ENCODE measurements around the gene LMTK2.

The LMTK2 gene

GRCh38 chr7:98106647-98107312, at the start of gene LMTK2:
LMTK2 (plus strand) TSS chr7:98106862; CDS start chr7:98107178, 316 bp downstream.
- Histone ChIP-seq H3K9me3 (ENCODE audit: low read length) (no peaks in the 10 kb centered on the region), H3K4me3 (ENCODE audit: low read depth in 1 of 2, low read length in 2 of 2) (peak within 1 kb of the TSS; percentile 73 to 99), H3K36me3 (ENCODE audit: insufficient read depth, low read length) (no peaks in the 10 kb centered on the region), H3K27ac (ENCODE audit: low read depth, low read length) (peak within 1 kb of the TSS; percentile 90), H3K9ac (ENCODE audit: low read length) (peak within 1 kb of the TSS; percentile 40), H3K4me1 (ENCODE audit: insufficient read depth, low read length) (peaks cover 15% of the 10 kb centered on the region), H3K27me3 (ENCODE audit: control insufficient read depth in 1 of 2, insufficient read depth in 2 of 2, low read length in 2 of 2) (no peaks in the 10 kb centered on the region)

GRCh38 chr7:98057157-98057556, 49.5 kb upstream of the LMTK2 start:
- Histone ChIP-seq H3K4me1 (ENCODE audit: insufficient read depth, low read length) (no peaks in the 10 kb centered on the region), H3K27me3 (ENCODE audit: control insufficient read depth in 1 of 2, insufficient read depth in 2 of 2, low read length in 2 of 2) (no peaks in the 10 kb centered on the region), H3K9ac (ENCODE audit: low read length) (no peak overlapping the region), H3K4me3 (ENCODE audit: low read depth in 1 of 2, low read length in 2 of 2) (no peak overlapping the region), H3K9me3 (ENCODE audit: low read length) (no peaks in the 10 kb centered on the region), H3K27ac (ENCODE audit: low read depth, low read length) (no peak overlapping the region), H3K36me3 (ENCODE audit: insufficient read depth, low read length) (no peaks in the 10 kb centered on the region)

- no peak overlapping the region for H3K9ac ChIP-seq (ENCODE audit: low read length)
- no peaks in the 10 kb centered on the region for H3K9me3 ChIP-seq (ENCODE audit: low read length)
- no peak overlapping the region for H3K4me3 ChIP-seq (ENCODE audit: low read depth in 1 of 2, low read length in 2 of 2)
- no peak overlapping the region for H3K27ac ChIP-seq (ENCODE audit: low read depth, low read length)
- H3K27me3 ChIP-seq (ENCODE audit: control insufficient read depth in 1 of 2, insufficient read depth in 2 of 2, low read length in 2 of 2): no peaks in the 10 kb centered on the region
- H3K36me3 ChIP-seq (ENCODE audit: insufficient read depth, low read length): no peaks in the 10 kb centered on the region
- no peaks in the 10 kb centered on the region for H3K4me1 ChIP-seq (ENCODE audit: insufficient read depth, low read length)
Observed at GRCh38 chr7:98058186-98058585, 48.5 kb upstream of the LMTK2 start.

GRCh38 chr7:98064233-98064632, 42.4 kb upstream of the LMTK2 start:
- Histone ChIP-seq H3K36me3 (ENCODE audit: insufficient read depth, low read length) (no peaks in the 10 kb centered on the region), H3K27ac (ENCODE audit: low read depth, low read length) (no peak overlapping the region), H3K9ac (ENCODE audit: low read length) (no peak overlapping the region), H3K9me3 (ENCODE audit: low read length) (no peaks in the 10 kb centered on the region), H3K4me1 (ENCODE audit: insufficient read depth, low read length) (no peaks in the 10 kb centered on the region), H3K4me3 (ENCODE audit: low read depth in 1 of 2, low read length in 2 of 2) (no peak overlapping the region), H3K27me3 (ENCODE audit: control insufficient read depth in 1 of 2, insufficient read depth in 2 of 2, low read length in 2 of 2) (no peaks in the 10 kb centered on the region)

- Histone ChIP-seq H3K27ac (ENCODE audit: low read depth, low read length) (no peak overlapping the region), H3K9me3 (ENCODE audit: low read length) (no peaks in the 10 kb centered on the region), H3K9ac (ENCODE audit: low read length) (no peak overlapping the region), H3K36me3 (ENCODE audit: insufficient read depth, low read length) (no peaks in the 10 kb centered on the region), H3K4me1 (ENCODE audit: insufficient read depth, low read length) (no peaks in the 10 kb centered on the region), H3K27me3 (ENCODE audit: control insufficient read depth in 1 of 2, insufficient read depth in 2 of 2, low read length in 2 of 2) (no peaks in the 10 kb centered on the region), H3K4me3 (ENCODE audit: low read depth in 1 of 2, low read length in 2 of 2) (no peak overlapping the region)
Observed at GRCh38 chr7:98066208-98066607, 40.5 kb upstream of the LMTK2 start.

GRCh38 chr7:98066934-98067507, 39.6 kb upstream of the LMTK2 start:
- no peak overlapping the region for H3K27ac ChIP-seq (ENCODE audit: low read depth, low read length)
- no peak overlapping the region for H3K4me3 ChIP-seq (ENCODE audit: low read depth in 1 of 2, low read length in 2 of 2)
- H3K27me3 ChIP-seq (ENCODE audit: control insufficient read depth in 1 of 2, insufficient read depth in 2 of 2, low read length in 2 of 2): no peaks in the 10 kb centered on the region
- no peaks in the 10 kb centered on the region for H3K36me3 ChIP-seq (ENCODE audit: insufficient read depth, low read length)
- H3K4me1 ChIP-seq (ENCODE audit: insufficient read depth, low read length): no peaks in the 10 kb centered on the region
- H3K9ac ChIP-seq (ENCODE audit: low read length): no peak overlapping the region
- no peaks in the 10 kb centered on the region for H3K9me3 ChIP-seq (ENCODE audit: low read length)

- Histone ChIP-seq H3K4me1 (ENCODE audit: insufficient read depth, low read length) (no peaks in the 10 kb centered on the region), H3K27me3 (ENCODE audit: control insufficient read depth in 1 of 2, insufficient read depth in 2 of 2, low read length in 2 of 2) (no peaks in the 10 kb centered on the region), H3K9me3 (ENCODE audit: low read length) (no peaks in the 10 kb centered on the region), H3K4me3 (ENCODE audit: low read depth in 1 of 2, low read length in 2 of 2) (no peak overlapping the region), H3K9ac (ENCODE audit: low read length) (no peak overlapping the region), H3K27ac (ENCODE audit: low read depth, low read length) (no peak overlapping the region), H3K36me3 (ENCODE audit: insufficient read depth, low read length) (no peaks in the 10 kb centered on the region)
Observed at GRCh38 chr7:98073047-98073446, 33.6 kb upstream of the LMTK2 start.

- no peak overlapping the region for H3K4me3 ChIP-seq (ENCODE audit: low read depth in 1 of 2, low read length in 2 of 2)
Observed at GRCh38 chr7:98075801-98076200, 30.9 kb upstream of the LMTK2 start.

GRCh38 chr7:98077762-98078161, 28.9 kb upstream of the LMTK2 start:
- no peaks in the 10 kb centered on the region for H3K27me3 ChIP-seq (ENCODE audit: control insufficient read depth in 1 of 2, insufficient read depth in 2 of 2, low read length in 2 of 2)
- no peak overlapping the region for H3K27ac ChIP-seq (ENCODE audit: low read depth, low read length)
- no peaks in the 10 kb centered on the region for H3K9me3 ChIP-seq (ENCODE audit: low read length)
- no peaks in the 10 kb centered on the region for H3K4me1 ChIP-seq (ENCODE audit: insufficient read depth, low read length)
- H3K36me3 ChIP-seq (ENCODE audit: insufficient read depth, low read length): no peaks in the 10 kb centered on the region
- no peak overlapping the region for H3K9ac ChIP-seq (ENCODE audit: low read length)
- H3K4me3 ChIP-seq (ENCODE audit: low read depth in 1 of 2, low read length in 2 of 2): no peak overlapping the region

More at GRCh38 chr7:98075801-98076200, 30.9 kb upstream of the LMTK2 start:
- Histone ChIP-seq H3K27me3 (ENCODE audit: control insufficient read depth in 1 of 2, insufficient read depth in 2 of 2, low read length in 2 of 2) (no peaks in the 10 kb centered on the region), H3K9me3 (ENCODE audit: low read length) (no peaks in the 10 kb centered on the region), H3K4me1 (ENCODE audit: insufficient read depth, low read length) (no peaks in the 10 kb centered on the region), H3K9ac (ENCODE audit: low read length) (no peak overlapping the region), H3K36me3 (ENCODE audit: insufficient read depth, low read length) (no peaks in the 10 kb centered on the region), H3K27ac (ENCODE audit: low read depth, low read length) (no peak overlapping the region)

GRCh38 chr7:98078197-98078870, 28.3 kb upstream of the LMTK2 start:
- no peaks in the 10 kb centered on the region for H3K36me3 ChIP-seq (ENCODE audit: insufficient read depth, low read length)
- H3K9ac ChIP-seq (ENCODE audit: low read length): no peak overlapping the region
- no peaks in the 10 kb centered on the region for H3K4me1 ChIP-seq (ENCODE audit: insufficient read depth, low read length)
- H3K4me3 ChIP-seq (ENCODE audit: low read depth in 1 of 2, low read length in 2 of 2): no peak overlapping the region
- no peaks in the 10 kb centered on the region for H3K27me3 ChIP-seq (ENCODE audit: control insufficient read depth in 1 of 2, insufficient read depth in 2 of 2, low read length in 2 of 2)
- H3K27ac ChIP-seq (ENCODE audit: low read depth, low read length): no peak overlapping the region
- no peaks in the 10 kb centered on the region for H3K9me3 ChIP-seq (ENCODE audit: low read length)

- Histone ChIP-seq H3K9me3 (ENCODE audit: low read length) (no peaks in the 10 kb centered on the region), H3K36me3 (ENCODE audit: insufficient read depth, low read length) (no peaks in the 10 kb centered on the region), H3K27me3 (ENCODE audit: control insufficient read depth in 1 of 2, insufficient read depth in 2 of 2, low read length in 2 of 2) (no peaks in the 10 kb centered on the region), H3K4me1 (ENCODE audit: insufficient read depth, low read length) (no peaks in the 10 kb centered on the region), H3K4me3 (ENCODE audit: low read depth in 1 of 2, low read length in 2 of 2) (no peak overlapping the region), H3K9ac (ENCODE audit: low read length) (no peak overlapping the region), H3K27ac (ENCODE audit: low read depth, low read length) (no peak overlapping the region)
Observed at GRCh38 chr7:98079891-98080648, 26.6 kb upstream of the LMTK2 start.
